IPS DF 4.7 (cell line): ENCODE results near the gene MIEF1.

Experiments
- DNase-seq: peaks from one replicate; pipeline ENCODE4 v3.0.0-alpha.2; 2013; ENCODE audit warnings: low spot score; ENCODE audit errors: extremely low read depth

Gene MIEF1

DNA sequence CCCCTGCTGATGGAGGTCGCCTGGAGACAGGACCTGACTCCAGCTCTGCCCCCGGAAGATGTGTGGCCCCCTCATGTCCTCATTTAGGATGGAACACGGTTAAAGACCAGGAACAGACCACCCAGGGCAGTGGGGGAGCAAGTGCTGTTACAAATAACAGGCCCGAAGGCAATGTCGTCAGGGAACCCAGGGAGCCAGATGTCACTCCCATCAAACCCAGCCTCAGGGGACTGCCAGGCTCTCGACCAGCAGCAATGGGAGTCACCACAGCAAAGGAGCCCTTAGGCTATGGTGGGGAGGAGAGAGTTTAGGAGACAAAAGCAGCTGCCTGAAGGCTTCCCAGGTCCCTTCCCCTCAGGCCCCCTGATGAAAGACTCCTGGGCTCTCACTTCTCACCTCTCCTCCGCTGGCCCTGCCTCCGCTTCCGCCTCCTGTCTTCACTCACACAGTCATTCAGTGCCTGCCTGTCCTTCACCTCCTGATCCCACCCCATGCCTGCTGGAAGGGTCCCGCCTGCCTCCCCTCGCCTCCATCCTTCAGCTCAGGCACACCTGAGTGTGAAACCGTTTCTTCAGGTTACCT, 26.1 kb downstream of the MIEF1 start:
- no peak for DNase-seq

DNA sequence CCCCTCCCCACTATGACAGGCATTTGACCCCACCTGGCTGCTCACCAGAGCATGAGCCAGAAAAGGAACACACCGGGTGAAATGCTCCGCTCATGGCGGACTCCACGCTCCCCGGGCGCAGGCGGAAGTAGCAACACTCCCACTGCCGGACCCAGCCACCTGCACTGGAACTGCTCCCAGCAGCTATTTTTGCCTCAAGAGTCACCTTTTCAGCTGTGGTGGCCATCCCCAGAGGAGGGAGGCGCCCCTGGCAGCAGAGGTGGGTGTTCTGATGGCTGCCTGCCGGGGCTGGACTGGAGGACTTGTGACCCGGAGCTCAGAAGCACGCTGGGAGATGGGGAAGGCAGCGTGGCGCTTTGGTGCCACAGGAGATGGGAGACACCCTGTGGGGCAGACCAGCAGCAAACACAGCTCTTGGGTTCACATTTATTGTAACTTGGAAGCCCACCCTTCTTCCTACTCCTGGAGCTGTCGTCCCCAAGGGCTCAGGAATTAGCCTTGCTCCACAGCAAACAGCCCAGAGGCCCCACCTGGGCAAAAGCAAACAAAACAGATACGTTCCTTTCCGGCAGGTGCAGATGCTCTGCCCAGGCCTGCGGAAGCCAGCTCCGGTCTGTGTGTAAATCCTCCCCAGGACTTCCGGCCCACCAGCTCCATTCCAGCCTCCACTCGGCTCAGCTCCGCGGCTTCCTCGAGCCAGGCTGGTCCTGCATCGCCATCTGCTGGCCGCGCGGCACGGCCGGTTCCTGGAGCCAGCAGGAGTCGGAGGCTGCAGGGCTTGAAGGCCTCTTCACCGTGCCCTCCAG, 26.8 kb downstream of the MIEF1 start:
- DNase-seq: no peak

DNA sequence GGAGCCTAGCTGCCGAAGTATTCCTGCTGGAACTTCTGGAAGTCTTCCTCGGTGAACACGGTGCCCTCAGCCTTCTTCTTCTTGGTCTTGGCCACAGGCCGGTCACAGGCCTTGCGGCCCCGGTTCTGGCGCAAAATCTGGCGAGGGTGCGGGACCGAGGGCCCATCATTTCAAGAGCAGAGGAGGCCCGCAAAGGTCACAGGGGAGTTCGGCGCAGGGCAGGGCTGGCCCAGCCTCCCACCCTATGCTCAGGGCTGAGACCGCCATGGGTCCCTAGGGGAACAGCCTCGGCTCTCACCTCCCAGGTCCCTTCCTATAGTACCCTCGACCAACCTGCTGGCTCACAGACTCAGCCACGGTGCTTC, 27.4 kb downstream of the MIEF1 start:
- no peak for DNase-seq

DNA sequence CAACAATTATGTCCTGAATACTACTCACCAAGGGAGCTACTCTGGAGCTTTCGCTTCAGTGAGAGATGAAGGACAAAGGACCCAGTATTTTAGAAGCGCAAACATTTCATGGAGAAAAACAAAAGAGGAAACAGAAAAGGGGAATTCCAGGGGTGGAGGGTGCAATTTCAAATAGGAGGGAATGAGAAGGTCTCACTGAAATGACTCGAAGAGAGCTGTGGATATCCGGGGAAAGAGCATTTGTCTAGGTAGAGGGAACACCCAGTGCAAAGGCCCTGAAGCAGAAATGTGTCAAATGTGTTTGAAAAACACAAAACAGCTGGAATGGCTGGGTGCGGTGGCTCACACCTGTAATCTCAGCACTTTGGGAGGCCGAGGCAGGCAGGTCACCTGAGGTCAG, 28.0 kb downstream of the MIEF1 start:
- DNase-seq: no peak

DNA sequence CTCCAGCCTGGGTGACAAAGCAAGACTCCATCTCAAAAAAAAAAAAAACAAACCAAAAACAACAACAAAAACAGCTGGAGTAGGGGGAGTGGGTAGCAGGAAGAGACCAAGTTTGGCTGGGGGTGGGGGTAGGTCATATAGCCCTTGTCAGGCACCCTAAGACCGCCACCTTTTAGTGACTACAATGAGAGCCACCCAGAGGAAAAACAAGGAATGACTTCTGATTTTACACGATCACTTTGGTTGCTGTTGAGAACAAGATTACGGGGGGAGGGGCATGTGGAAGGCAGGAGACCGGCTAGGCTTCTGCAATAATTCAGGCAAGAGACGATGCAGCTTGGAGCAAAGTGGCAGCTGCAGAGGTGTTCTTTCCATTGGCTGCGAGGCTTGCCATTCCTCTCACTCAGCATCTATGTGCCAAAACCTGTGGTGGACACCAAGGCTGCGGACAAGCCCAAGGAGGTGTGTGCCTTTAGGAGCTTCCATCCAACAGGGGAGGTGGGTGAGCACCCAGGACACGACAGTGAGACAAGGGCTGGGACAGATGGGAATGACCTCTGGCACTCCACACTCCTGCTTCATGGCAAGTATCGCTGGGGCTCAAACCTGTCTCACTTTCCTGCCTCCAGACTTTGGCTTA, 28.7 kb downstream of the MIEF1 start:
- no peak for DNase-seq

DNA sequence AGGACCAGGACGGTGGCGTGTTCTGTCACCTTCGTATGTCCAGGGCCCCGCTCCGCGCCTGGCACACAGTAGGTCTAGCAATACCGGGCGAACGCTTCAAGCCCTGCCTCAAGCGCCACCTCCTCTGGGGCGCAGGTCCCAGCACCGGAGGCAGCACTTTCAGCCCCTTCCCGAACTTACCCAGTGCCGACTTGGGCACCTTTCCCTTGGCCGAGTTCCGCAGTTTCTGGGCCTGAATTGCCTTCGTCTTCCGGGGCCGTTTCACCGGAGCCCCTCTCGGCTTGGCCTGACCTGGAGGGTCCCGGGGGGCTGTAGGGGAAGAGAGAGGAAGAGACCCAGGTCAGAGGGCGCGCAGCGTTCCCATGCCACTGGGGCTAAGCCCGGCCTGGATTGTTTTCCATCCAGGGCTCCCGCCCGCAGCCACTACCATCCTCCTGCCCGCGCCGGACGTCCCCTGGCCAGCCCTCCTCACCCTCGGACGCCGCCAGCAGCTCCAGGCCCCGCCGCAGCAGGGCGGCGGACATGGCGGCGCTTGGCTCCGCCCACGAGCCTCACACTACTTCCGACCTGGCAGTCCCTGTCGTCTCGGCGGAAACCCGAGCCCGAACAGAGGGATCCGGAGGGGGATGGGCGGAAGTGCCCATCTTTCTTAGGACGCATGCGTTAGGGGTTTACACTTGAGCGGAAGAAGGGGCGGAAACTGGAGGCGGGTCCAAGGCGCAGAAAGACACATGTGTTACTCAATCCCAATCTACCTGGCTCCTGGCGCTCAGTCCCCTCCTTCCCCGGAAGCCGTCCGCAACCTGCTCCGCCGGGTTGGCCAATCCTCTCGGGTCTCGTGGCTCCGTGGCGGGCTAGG, 30.4 kb downstream of the MIEF1 start, which contains the start of gene RPS19BP1:
TSS of gene RPS19BP1 (minus strand) at position 534 of the 859 bp plus-strand sequence. CDS start at position 524, 10 bp downstream.
- DNase-seq: peak; percentile 99

DNA sequence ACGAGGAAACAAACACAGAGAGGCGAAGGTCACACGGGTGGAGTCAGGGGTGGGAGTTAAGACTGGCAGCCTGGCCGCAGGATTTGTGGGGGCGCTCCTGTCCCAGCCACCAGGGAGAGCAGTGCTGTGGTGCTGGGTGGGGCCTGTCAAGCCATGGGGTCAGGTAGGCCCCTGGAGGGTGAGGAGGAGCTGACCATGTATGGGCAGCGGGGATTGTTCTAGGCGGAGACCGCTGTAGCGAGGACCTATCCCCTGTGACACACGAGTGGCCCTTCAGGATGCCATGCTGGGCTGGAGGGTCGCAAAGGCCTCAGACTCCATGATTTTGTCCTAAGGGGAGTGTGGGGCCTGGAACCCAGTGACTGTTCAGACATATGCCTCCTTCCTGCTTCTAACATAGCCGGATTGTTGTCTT, 32.0 kb downstream of the MIEF1 start:
- no peak for DNase-seq

DNA sequence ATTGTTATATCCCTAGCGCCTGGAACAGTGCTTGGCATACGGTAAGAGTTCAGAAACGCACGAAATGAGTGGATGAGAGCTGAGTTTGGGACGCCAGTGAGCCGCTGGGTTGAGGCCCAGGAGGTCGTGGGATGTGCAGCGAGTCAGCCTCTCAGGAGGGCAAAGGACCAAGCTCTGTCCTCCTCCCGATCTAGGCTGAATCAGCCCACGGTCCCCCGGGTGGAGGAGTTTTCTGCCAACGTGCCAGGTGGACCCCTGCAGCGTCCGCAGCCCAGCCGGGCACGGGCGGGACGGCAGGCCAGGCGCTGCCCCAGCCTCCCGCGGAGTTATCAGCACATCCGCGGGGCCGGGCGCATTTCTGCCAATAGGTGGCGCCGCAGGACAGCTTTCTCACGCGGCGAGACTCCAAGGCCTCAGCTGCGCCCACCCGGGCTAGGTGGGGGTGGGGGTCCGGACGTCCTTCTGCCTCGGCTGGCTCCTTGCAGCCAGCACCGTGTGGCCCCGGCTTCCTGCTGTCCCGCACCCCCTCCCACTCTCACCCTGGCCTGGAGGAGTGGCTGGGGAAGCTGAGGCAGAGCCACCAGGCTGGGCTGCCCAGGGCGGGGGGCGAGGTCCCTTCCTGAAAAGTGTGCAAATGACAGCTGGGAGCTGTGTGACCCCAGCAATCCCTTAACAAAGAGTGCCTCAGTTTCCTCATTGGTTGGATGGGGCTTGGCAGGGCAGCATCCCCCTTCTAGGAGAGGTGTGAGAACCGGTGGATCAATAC, 32.7 kb downstream of the MIEF1 start:
- DNase-seq: no peak

DNA sequence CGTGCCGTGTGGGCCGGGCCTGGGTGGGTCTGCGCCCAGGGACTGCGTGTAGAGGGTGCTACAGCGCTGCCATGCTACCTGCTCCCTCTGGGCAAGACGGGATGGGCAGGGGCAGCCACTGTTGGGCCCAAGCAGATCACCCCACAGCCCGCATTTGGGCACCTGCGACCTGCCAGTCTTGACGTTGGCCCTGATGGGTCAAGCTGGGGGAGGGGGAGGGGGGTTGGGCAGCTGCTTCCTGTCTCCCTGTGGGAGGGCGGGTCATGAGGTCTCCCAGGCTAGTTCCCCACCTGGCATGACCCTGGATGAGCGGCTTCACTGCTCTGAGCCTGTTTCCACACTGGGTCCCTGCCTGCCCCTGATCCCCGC, 33.3 kb downstream of the MIEF1 start:
- DNase-seq: no peak

DNA sequence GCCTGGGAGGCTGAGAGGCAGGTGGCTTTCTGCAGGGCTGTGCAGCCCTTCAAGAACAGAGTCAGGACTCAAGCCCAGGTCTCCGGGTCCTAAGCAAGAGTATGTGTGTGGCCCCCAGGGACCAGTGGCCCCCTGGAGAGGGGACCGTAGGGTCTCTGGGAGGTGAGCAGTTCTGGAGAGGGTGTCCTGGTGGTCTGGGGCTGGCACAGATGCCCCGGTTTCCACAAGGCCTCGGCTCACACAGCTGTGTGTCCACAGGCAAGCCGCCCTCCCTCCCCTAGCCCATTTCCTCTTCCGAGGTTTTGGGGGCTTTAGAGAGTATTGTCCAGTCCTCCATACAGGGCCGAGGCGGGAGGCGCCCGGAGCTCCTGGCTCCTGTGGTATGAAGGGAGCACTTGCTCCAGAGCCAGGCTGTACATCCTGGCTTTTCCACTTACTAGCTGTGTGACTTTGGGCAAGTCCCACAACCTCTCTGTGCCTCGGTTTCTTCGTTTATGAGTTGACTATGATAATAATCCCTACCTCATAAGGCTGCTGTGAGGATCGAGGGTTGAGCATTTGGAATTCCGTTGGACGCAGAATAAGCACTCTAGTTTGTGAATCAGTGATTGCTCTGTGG, 33.9 kb downstream of the MIEF1 start:
- DNase-seq: no peak

DNA sequence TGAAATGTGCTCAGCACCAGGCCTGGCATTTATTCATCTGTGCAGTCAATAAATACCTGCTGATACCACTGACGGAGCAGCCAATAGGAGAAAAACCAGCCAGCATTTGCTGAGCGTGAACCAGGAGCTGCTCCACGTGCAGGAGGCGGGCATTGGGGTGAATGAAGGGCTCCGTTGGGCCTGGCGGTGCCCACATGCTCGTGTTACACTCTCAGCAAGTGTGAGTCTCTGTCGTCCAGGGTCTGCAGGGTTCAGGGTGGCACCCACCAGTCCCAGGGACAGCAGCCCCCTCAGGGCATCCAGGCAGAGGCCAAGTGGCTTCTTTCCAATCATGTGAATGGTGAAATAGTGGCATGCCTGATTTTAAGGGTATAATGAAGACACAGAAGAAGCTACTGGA, 34.6 kb downstream of the MIEF1 start:
- no peak for DNase-seq

DNA sequence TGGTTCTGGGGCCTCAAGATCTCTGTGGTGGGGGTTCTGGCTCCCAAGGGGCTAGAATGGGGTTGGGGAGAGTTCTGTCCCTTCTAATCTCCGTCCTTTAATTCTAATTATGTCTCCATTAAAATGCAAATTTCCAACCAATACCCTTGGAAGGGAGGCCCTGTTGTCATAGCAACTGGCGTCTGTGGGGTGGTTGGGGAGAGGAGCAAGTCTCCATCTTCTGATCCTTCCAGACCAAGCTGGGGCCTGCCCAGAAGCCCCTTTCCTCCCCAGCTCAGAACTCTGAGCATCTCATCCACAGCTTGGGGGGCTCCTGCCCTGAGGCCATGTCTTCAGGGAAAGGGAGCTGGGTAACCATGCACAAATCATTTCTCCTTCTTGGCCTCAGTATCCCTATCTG, 35.9 kb downstream of the MIEF1 start:
- no peak for DNase-seq

DNA sequence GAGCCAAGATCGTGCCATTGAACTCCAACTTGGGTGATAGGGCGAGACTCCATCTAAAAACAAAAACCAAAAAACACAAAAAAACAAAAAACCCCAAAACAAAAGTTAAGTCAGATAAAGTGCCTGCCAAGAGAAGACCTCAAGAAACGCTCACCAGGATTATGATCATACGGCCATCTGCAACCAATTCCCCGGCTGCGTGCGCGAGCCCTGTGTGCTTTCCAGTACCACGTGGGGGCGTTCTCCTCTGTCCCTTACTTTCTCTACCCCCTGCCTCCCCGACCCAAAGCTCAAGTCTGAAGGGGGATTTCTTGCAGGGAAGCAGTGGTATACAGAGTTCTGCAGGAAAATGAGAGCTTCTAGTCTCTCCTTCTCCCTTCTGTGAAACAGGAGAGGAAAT, 41.0 kb downstream of the MIEF1 start:
- no peak for DNase-seq

DNA sequence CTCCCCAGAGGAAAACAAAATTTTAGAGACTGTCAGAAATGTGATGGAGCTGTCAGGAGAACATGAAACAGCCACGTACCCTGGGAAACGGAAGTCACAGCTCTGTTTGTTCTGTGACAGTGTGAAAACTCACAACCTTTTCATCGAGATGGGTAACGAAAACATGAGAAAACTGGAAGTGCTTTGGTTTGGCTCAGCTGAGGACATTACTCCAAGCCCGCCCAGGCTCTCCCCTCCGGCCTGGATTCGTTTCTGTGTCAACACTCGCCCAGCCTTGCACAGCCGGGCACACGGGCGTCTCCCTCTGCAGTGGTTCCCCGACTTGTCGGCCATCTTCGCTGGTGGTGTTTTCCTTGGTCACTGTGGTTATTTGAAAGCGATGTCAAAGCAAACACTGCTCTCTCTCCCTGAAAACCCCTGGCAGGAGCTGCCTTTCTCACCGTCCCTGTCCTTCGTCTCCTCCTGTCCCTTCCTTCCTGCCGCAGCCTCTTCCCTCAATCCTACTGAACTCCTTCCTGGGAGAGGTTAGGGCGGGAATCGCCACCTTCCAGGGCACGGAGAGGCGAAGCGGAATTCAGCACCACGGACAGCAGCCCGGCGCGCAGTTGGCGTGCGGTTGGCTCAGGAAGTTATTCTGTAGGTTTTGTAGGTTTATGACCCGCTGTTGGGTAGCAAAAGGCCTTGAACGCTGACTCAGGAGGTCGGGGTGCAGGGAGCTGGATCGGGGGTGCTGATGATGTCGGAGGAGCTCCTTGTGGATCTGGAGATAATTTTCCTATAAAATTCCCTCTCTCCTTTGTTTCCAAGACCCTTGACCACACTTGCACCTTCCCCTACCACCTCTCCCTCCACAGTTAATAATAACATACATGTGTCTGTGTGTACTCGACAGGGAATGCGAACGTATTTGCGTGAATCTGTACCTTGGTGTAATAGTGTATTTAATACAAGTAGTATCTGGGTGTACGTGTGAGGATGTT, 43.6 kb downstream of the MIEF1 start:
- no peak for DNase-seq

DNA sequence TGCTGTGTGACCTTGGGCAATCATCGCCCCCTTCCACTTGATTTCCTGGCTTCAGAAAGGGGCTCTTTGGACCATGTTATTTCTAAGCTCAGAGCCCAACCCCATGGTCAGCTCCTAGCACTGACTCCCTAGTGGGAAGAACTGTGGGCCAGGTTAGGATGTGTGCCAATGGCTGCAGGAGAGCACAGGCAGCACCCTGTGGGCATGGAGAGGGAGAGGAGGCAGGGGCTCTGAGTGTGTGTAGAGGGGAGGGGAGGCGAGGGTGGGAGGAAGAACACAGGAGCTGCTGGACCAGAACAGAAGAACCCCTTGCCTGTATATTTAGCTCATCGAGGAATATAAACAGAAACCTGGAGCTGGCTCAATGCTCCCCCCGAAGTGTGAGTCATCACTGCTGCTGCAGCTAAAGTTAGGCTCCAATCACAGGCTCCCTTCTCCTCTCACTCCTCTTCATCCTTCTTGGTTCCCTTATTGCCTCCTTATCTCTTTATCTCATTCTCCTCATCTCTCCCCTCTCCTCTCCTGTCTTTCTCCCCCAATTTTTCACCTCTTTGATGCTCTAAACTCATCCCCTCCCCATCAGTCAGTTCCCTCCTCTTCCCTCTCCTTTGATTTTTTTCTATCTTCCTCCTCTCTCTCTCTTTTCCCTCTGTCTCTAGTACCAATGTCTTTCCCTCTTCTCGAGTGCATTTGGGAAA, 44.9 kb downstream of the MIEF1 start:
- no peak for DNase-seq

DNA sequence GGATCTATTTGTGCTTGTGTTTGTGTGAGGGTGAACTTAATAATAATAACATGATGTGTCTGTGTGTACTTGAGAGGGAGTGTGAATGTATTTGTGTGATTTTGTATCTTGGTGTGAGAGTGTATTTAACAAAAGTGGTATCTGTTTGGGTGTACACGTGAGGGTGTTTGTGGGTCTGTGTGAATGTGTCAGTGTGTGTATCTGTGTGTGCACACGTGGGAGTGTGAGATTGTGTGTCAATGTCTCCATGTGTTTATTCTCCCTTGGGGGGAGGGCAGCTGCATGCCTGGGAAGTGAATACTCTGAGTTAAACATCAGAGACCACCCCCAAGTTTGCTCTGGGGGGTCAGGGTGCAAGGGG, 45.5 kb downstream of the MIEF1 start:
- no peak for DNase-seq

DNA sequence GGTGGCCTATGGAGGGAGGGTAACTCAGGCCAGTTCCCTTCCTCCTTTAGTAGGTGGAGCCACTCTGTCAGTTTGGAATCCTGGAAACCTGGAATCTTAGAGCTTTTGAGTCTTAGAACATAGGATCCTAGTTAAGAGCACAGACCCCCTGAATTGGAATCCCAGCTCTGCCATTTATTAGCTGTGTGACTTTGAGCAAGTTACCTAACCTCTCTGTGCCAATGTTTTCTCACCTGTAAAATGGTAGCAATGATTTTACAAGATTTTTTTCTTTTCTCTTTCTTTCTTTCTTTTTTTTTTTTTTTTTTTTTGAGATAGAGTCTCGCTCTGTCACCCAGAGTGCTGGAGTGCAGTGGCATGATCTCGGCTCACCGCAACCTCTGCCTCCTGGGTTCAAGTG, 51.3 kb downstream of the MIEF1 start:
- DNase-seq: no peak

DNA sequence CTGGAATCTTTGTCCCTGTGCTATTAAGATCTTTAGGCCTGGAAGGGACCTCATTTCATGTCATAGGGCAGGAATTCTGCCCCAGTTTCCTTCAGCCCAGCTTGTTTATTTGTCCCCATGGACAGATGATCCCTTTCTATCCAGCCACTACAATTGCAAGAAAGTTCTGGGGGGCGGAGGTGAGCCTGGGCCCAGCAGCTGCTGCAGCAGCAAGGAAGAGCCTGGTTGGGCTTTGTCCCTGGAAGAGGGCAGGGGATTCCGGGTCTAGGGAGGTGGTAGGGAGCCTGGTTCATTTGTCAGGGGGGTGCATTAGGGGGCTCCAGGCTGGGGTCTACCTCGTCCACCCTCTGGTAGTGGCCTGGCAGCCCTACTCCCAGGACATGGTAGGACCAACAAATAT, 52.1 kb downstream of the MIEF1 start:
- no peak for DNase-seq
